Measurements from ENCODE around the gene LRBA.
"Not testable (repeated sequence)": the region's sequence is repeated elsewhere in the genome, so short reads cannot be mapped to it uniquely, and the experiment has no call there.

LRBA gene

GRCh38 chr4:151039733-151040132 lies 24.6 kb upstream of the LRBA start:
- no peaks in the 10 kb centered on the region for H3K4me1 ChIP-seq (ENCODE audit: control insufficient read depth in 2 of 2, insufficient read depth in 2 of 2, low read length in 2 of 2)
- no peak overlapping the region for H3K4me3 ChIP-seq (ENCODE audit: low read length in 2 of 2)
- H3K27ac ChIP-seq (ENCODE audit: low read depth in 2 of 2, low read length in 2 of 2), result no peak overlapping the region
- no peak overlapping the region for H3K9ac ChIP-seq (ENCODE audit: low read depth in 1 of 2, low read length in 2 of 2)
- no peaks in the 10 kb centered on the region for H3K9me3 ChIP-seq (ENCODE audit: control insufficient read depth in 2 of 2, low read length in 2 of 2)
- H3K27me3 ChIP-seq (ENCODE audit: control insufficient read depth in 2 of 2, insufficient read depth in 2 of 2, low read length in 2 of 2), result no peaks in the 10 kb centered on the region
- H3K36me3 ChIP-seq (ENCODE audit: control insufficient read depth in 2 of 2, insufficient read depth in 2 of 2, low read length in 2 of 2), result no peaks in the 10 kb centered on the region

- no peaks in the 10 kb centered on the region for H3K4me1 ChIP-seq (ENCODE audit: control insufficient read depth in 2 of 2, insufficient read depth in 2 of 2, low read length in 2 of 2)
- no peak overlapping the region for H3K27ac ChIP-seq (ENCODE audit: low read depth in 2 of 2, low read length in 2 of 2)
Observed at GRCh38 chr4:151038452-151039157, 23.5 kb upstream of the LRBA start.

DNA sequence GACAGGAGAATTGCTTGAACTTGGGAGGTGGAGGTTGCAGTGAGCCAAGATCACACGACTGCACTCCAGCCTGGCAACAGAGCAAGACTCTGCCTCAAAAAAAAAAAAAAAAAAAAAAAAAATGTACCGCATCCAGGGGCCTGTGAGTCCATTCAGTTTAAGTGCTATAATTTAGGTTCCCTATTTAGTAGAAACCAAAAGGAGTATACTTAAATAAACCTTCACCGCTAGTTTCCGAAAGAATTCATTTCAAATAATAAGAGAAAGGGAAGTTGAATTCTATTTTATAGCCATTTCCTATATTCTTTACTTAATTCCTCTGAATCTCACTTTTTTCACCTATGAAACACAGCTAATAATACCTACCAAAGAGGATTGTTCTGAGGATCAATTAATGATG lies 20.8 kb upstream of the LRBA start:
- H3K36me3 ChIP-seq (ENCODE audit: control insufficient read depth in 2 of 2, insufficient read depth in 2 of 2, low read length in 2 of 2), result no peaks in the 10 kb centered on the region
- H3K4me1 ChIP-seq (ENCODE audit: control insufficient read depth in 2 of 2, insufficient read depth in 2 of 2, low read length in 2 of 2), result no peaks in the 10 kb centered on the region
- no peak overlapping the region for H3K4me3 ChIP-seq (ENCODE audit: low read length in 2 of 2)
- no peaks in the 10 kb centered on the region for H3K27me3 ChIP-seq (ENCODE audit: control insufficient read depth in 2 of 2, insufficient read depth in 2 of 2, low read length in 2 of 2)
- no peak overlapping the region for H3K27ac ChIP-seq (ENCODE audit: low read depth in 2 of 2, low read length in 2 of 2)
- H3K9ac ChIP-seq (ENCODE audit: low read depth in 1 of 2, low read length in 2 of 2), result no peak overlapping the region
- no peaks in the 10 kb centered on the region for H3K9me3 ChIP-seq (ENCODE audit: control insufficient read depth in 2 of 2, low read length in 2 of 2)

More at GRCh38 chr4:151038452-151039157, 23.5 kb upstream of the LRBA start:
- no peaks in the 10 kb centered on the region for H3K27me3 ChIP-seq (ENCODE audit: control insufficient read depth in 2 of 2, insufficient read depth in 2 of 2, low read length in 2 of 2)
- H3K4me3 ChIP-seq (ENCODE audit: low read length in 2 of 2), result no peak overlapping the region
- H3K9ac ChIP-seq (ENCODE audit: low read depth in 1 of 2, low read length in 2 of 2), result no peak overlapping the region
- no peaks in the 10 kb centered on the region for H3K36me3 ChIP-seq (ENCODE audit: control insufficient read depth in 2 of 2, insufficient read depth in 2 of 2, low read length in 2 of 2)
- no peaks in the 10 kb centered on the region for H3K9me3 ChIP-seq (ENCODE audit: control insufficient read depth in 2 of 2, low read length in 2 of 2)

- no peaks in the 10 kb centered on the region for H3K9me3 ChIP-seq (ENCODE audit: control insufficient read depth in 2 of 2, low read length in 2 of 2)
- no peaks in the 10 kb centered on the region for H3K4me1 ChIP-seq (ENCODE audit: control insufficient read depth in 2 of 2, insufficient read depth in 2 of 2, low read length in 2 of 2)
- H3K27ac ChIP-seq (ENCODE audit: low read depth in 2 of 2, low read length in 2 of 2), result no peak overlapping the region
- no peaks in the 10 kb centered on the region for H3K27me3 ChIP-seq (ENCODE audit: control insufficient read depth in 2 of 2, insufficient read depth in 2 of 2, low read length in 2 of 2)
- H3K4me3 ChIP-seq (ENCODE audit: low read length in 2 of 2), result no peak overlapping the region
- H3K9ac ChIP-seq (ENCODE audit: low read depth in 1 of 2, low read length in 2 of 2), result no peak overlapping the region
- no peaks in the 10 kb centered on the region for H3K36me3 ChIP-seq (ENCODE audit: control insufficient read depth in 2 of 2, insufficient read depth in 2 of 2, low read length in 2 of 2)
Observed at GRCh38 chr4:151035328-151035727, 20.2 kb upstream of the LRBA start.

DNA sequence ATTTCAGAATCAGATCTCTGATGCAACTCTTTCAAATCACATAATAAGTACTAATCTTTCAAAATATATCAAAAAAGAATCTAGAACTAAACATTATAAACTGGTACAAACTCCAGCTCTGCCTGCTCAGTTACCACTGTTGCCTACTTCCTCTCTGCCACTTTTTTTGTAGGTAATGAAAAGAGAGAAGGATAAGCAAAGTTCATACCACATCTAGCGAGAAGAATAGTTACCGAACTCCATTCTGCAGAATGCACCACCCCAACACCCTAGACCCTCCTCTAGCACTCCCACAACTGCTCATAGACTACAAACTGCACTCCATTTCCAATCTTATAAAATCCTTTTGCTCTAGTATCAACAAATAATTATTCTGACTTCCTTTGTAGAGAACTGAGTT lies 19.7 kb upstream of the LRBA start:
- Histone ChIP-seq H3K4me3 (ENCODE audit: low read length in 2 of 2) (no peak overlapping the region), H3K4me1 (ENCODE audit: control insufficient read depth in 2 of 2, insufficient read depth in 2 of 2, low read length in 2 of 2) (no peaks in the 10 kb centered on the region), H3K36me3 (ENCODE audit: control insufficient read depth in 2 of 2, insufficient read depth in 2 of 2, low read length in 2 of 2) (no peaks in the 10 kb centered on the region), H3K9ac (ENCODE audit: low read depth in 1 of 2, low read length in 2 of 2) (no peak overlapping the region), H3K27ac (ENCODE audit: low read depth in 2 of 2, low read length in 2 of 2) (no peak overlapping the region), H3K27me3 (ENCODE audit: control insufficient read depth in 2 of 2, insufficient read depth in 2 of 2, low read length in 2 of 2) (no peaks in the 10 kb centered on the region), H3K9me3 (ENCODE audit: control insufficient read depth in 2 of 2, low read length in 2 of 2) (no peaks in the 10 kb centered on the region)

GRCh38 chr4:151031831-151032605 lies 16.9 kb upstream of the LRBA start:
- no peak overlapping the region for H3K9ac ChIP-seq (ENCODE audit: low read depth in 1 of 2, low read length in 2 of 2)
- H3K27ac ChIP-seq (ENCODE audit: low read depth in 2 of 2, low read length in 2 of 2), result no peak overlapping the region
- no peaks in the 10 kb centered on the region for H3K27me3 ChIP-seq (ENCODE audit: control insufficient read depth in 2 of 2, insufficient read depth in 2 of 2, low read length in 2 of 2)
- H3K4me3 ChIP-seq (ENCODE audit: low read length in 2 of 2), result no peak overlapping the region
- H3K4me1 ChIP-seq (ENCODE audit: control insufficient read depth in 2 of 2, insufficient read depth in 2 of 2, low read length in 2 of 2), result no peaks in the 10 kb centered on the region
- H3K36me3 ChIP-seq (ENCODE audit: control insufficient read depth in 2 of 2, insufficient read depth in 2 of 2, low read length in 2 of 2), result no peaks in the 10 kb centered on the region
- H3K9me3 ChIP-seq (ENCODE audit: control insufficient read depth in 2 of 2, low read length in 2 of 2), result no peaks in the 10 kb centered on the region

DNA sequence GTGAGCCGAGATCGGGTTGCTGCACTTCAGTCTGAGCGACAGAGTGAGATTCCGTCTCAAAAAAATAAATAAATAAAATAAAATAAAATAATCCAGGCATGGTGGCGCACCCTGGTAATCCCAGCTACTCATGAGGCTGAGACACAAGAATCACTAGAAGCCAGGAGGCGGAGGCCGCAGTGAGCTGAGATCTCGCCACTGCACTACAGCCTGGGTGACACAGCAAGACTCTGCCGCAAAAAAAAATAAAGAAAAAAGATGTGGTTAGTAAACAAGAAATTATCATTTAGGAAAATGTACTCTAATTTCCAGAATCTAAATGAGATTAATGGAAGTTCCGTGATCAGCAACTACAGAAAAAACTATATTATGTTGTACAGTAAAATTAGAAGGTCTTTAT lies 14.5 kb upstream of the LRBA start:
- Histone ChIP-seq H3K27me3 (ENCODE audit: control insufficient read depth in 2 of 2, insufficient read depth in 2 of 2, low read length in 2 of 2) (no peaks in the 10 kb centered on the region), H3K4me3 (ENCODE audit: low read length in 2 of 2) (no peak overlapping the region), H3K4me1 (ENCODE audit: control insufficient read depth in 2 of 2, insufficient read depth in 2 of 2, low read length in 2 of 2) (no peaks in the 10 kb centered on the region), H3K36me3 (ENCODE audit: control insufficient read depth in 2 of 2, insufficient read depth in 2 of 2, low read length in 2 of 2) (no peaks in the 10 kb centered on the region), H3K27ac (ENCODE audit: low read depth in 2 of 2, low read length in 2 of 2) (no peak overlapping the region), H3K9ac (ENCODE audit: low read depth in 1 of 2, low read length in 2 of 2) (no peak overlapping the region), H3K9me3 (ENCODE audit: control insufficient read depth in 2 of 2, low read length in 2 of 2) (no peaks in the 10 kb centered on the region)

- H3K27me3 ChIP-seq (ENCODE audit: control insufficient read depth in 2 of 2, insufficient read depth in 2 of 2, low read length in 2 of 2); H3K9ac ChIP-seq (ENCODE audit: low read depth in 1 of 2, low read length in 2 of 2); H3K27ac ChIP-seq (ENCODE audit: low read depth in 2 of 2, low read length in 2 of 2); H3K36me3 ChIP-seq (ENCODE audit: control insufficient read depth in 2 of 2, insufficient read depth in 2 of 2, low read length in 2 of 2); H3K4me1 ChIP-seq (ENCODE audit: control insufficient read depth in 2 of 2, insufficient read depth in 2 of 2, low read length in 2 of 2); H3K4me3 ChIP-seq (ENCODE audit: low read length in 2 of 2); H3K9me3 ChIP-seq (ENCODE audit: control insufficient read depth in 2 of 2, low read length in 2 of 2): not testable (repeated sequence)
Observed at GRCh38 chr4:151029006-151029405, 13.9 kb upstream of the LRBA start.

GRCh38 chr4:151025759-151026158 lies 10.7 kb upstream of the LRBA start:
- Histone ChIP-seq H3K9ac (ENCODE audit: low read depth in 1 of 2, low read length in 2 of 2) (no peak overlapping the region), H3K27ac (ENCODE audit: low read depth in 2 of 2, low read length in 2 of 2) (no peak overlapping the region), H3K9me3 (ENCODE audit: control insufficient read depth in 2 of 2, low read length in 2 of 2) (no peaks in the 10 kb centered on the region), H3K36me3 (ENCODE audit: control insufficient read depth in 2 of 2, insufficient read depth in 2 of 2, low read length in 2 of 2) (no peaks in the 10 kb centered on the region), H3K4me1 (ENCODE audit: control insufficient read depth in 2 of 2, insufficient read depth in 2 of 2, low read length in 2 of 2) (no peaks in the 10 kb centered on the region), H3K27me3 (ENCODE audit: control insufficient read depth in 2 of 2, insufficient read depth in 2 of 2, low read length in 2 of 2) (no peaks in the 10 kb centered on the region), H3K4me3 (ENCODE audit: low read length in 2 of 2) (no peak overlapping the region)

DNA sequence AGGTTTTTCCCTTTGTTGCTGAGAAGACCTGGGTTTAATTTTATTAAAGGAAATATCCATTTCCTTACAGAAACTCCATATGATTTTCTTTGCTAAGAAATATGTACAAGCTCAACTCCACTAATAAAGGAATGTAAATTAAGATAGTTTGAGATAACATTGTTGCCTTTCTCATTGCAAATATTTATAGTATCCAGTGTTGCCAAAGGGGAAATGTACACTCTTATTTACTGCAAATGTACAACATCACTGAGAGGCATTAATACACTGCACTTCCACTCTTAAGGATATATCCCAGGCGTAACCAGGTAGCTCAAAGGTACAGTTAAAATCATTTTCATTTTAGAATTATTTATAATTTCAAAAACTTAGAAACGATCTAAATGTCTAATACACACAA lies 7.5 kb upstream of the LRBA start:
- Histone ChIP-seq H3K4me3 (ENCODE audit: low read length in 2 of 2) (no peak overlapping the region), H3K9me3 (ENCODE audit: control insufficient read depth in 2 of 2, low read length in 2 of 2) (no peaks in the 10 kb centered on the region), H3K4me1 (ENCODE audit: control insufficient read depth in 2 of 2, insufficient read depth in 2 of 2, low read length in 2 of 2) (no peaks in the 10 kb centered on the region), H3K9ac (ENCODE audit: low read depth in 1 of 2, low read length in 2 of 2) (no peak overlapping the region), H3K36me3 (ENCODE audit: control insufficient read depth in 2 of 2, insufficient read depth in 2 of 2, low read length in 2 of 2) (no peaks in the 10 kb centered on the region), H3K27ac (ENCODE audit: low read depth in 2 of 2, low read length in 2 of 2) (no peak overlapping the region), H3K27me3 (ENCODE audit: control insufficient read depth in 2 of 2, insufficient read depth in 2 of 2, low read length in 2 of 2) (no peaks in the 10 kb centered on the region)
